ENCODE data around the gene GANAB.

- TF ChIP-seq POLR2A (IDR thresholded peaks at IDR 0.05) (no peak), CTCF (IDR thresholded peaks at IDR 0.05) (no peak)
Observed at GRCh38 chr11:62592989-62593421, 53.4 kb downstream of the GANAB start.

Data from right lobe of liver (tissue), 4 donors.